Keratinocyte (primary cell): ENCODE results near the gene ZSWIM9. TPM values are rescaled to one million over a fixed set of nuclear protein-coding genes. Genes with fewer than 3 reads are reported as not detected.

Source experiments
- DNase-seq: peaks from one replicate; pipeline ENCODE4 v3.0.0-alpha.2; 2011; ENCODE audit warnings: low read depth, missing footprints, low spot score
- FAIRE-seq: peaks from 2 replicates; lab custom pipeline; 2011; peaks lifted over from hg19 to GRCh38; lab: Jason Lieb, UNC
- H2AFZ ChIP-seq: 2 replicates; pipeline ENCODE4 v1.6.0; 2012; ENCODE audit warnings: low read length, control low read depth, inconsistent platforms; ENCODE audit not compliant: control insufficient read depth
- H3K27ac ChIP-seq: 2 replicates; pipeline ENCODE4 v1.5.1; 2011; ENCODE audit warnings: low read length; ENCODE audit not compliant: control insufficient read depth, insufficient read depth
- H3K27me3 ChIP-seq: 3 replicates; pipeline ENCODE4 v1.6.0; 2011; ENCODE audit warnings: low read length; ENCODE audit not compliant: control insufficient read depth, insufficient read depth; ENCODE audit errors: extremely low read depth
- H3K36me3 ChIP-seq, 2 experiments: 2 replicates in 1 of 2; 3 replicates in 1 of 2; pipeline ENCODE4 v1.5.1; 2011; ENCODE audit warnings: low read length in 2 of 2, mild to moderate bottlenecking in 1 of 2; ENCODE audit not compliant: control insufficient read depth in 2 of 2, insufficient read depth in 2 of 2; ENCODE audit errors: extremely low read depth in 1 of 2
- H3K4me1 ChIP-seq: 3 replicates; pipeline ENCODE4 v1.5.1; 2011; ENCODE audit warnings: low read length; ENCODE audit not compliant: control insufficient read depth, insufficient read depth; ENCODE audit errors: extremely low read depth
- H3K4me2 ChIP-seq: 3 replicates; pipeline ENCODE4 v1.6.0; 2011; ENCODE audit warnings: low read depth, low read length; ENCODE audit not compliant: control insufficient read depth, insufficient read depth; ENCODE audit errors: extremely low read depth
- H3K4me3 ChIP-seq, 3 experiments: fragments of 200-600 bp in 1 of 3; sonication (generic) in 1 of 3; 2 replicates in 2 of 3; 3 replicates in 1 of 3; pipeline ENCODE4 v1.5.1; 2011 to 2016; ENCODE audit warnings: low read length in 3 of 3, mild to moderate bottlenecking in 3 of 3, control low read depth in 2 of 3, inconsistent platforms in 1 of 3, low read depth in 1 of 3, mixed read lengths in 1 of 3, mixed run types in 1 of 3, moderate library complexity in 1 of 3; ENCODE audit not compliant: control insufficient read depth in 2 of 3, insufficient read depth in 2 of 3; ENCODE audit errors: extremely low read depth in 1 of 3
- H3K79me2 ChIP-seq: 2 replicates; pipeline ENCODE4 v1.6.0; 2012; ENCODE audit warnings: low read length; ENCODE audit not compliant: control insufficient read depth, insufficient read depth
- H3K9ac ChIP-seq: 3 replicates; pipeline ENCODE4 v1.6.0; 2011; ENCODE audit warnings: low read length; ENCODE audit not compliant: control insufficient read depth, insufficient read depth; ENCODE audit errors: extremely low read depth
- H3K9me1 ChIP-seq: 3 replicates; pipeline ENCODE4 v1.6.0; 2011; ENCODE audit warnings: low read length; ENCODE audit not compliant: control insufficient read depth, insufficient read depth; ENCODE audit errors: extremely low read depth
- H3K9me3 ChIP-seq: 2 replicates; pipeline ENCODE4 v1.5.1; 2012; ENCODE audit warnings: low read depth, low read length; ENCODE audit not compliant: control insufficient read depth
- H4K20me1 ChIP-seq: 3 replicates; pipeline ENCODE4 v1.6.0; 2011; ENCODE audit warnings: low read length; ENCODE audit not compliant: control insufficient read depth, insufficient read depth; ENCODE audit errors: extremely low read depth
- CTCF ChIP-seq, 3 experiments: IDR thresholded peaks in 1 of 3; conservative IDR thresholded peaks in 1 of 3; optimal IDR thresholded peaks in 1 of 3; 2 replicates in 2 of 3; 3 replicates in 1 of 3; pipeline versions ENCODE3 to v1.5.1; 2011; ENCODE audit warnings: low read length in 3 of 3, mild to moderate bottlenecking in 3 of 3, moderate library complexity in 2 of 3, control low read depth in 1 of 3, inconsistent platforms in 1 of 3; ENCODE audit not compliant: insufficient read depth in 2 of 3; ENCODE audit errors: extremely low read depth in 1 of 3
- EZH2 ChIP-seq: IDR thresholded peaks from one replicate; pipeline ENCODE4 v1.6.1; 2012; ENCODE audit warnings: inconsistent platforms, mild to moderate bottlenecking, low read length, moderate library complexity
- dilution Hi-C: fragments of 300-500 bp; cut with MboI; formaldehyde crosslinking; loops from one replicate; pipeline ENCODE4 v1.7.0; 2020; ENCODE audit warnings: low sequenced_read_pairs; ENCODE audit not compliant: extremely low pct_ligation_motif_present
- polyA plus RNA-seq, 5 experiments: library from polyadenylated mRNA; depleted of rRNA in 3 of 5; stranded (reverse) in 3 of 5; stranded (forward) in 1 of 5; unstranded in 1 of 5; fragments of >200 nt; gene quantifications; 1 replicate in 1 of 5; 2 replicates in 3 of 5; 3 replicates in 1 of 5; pipeline versions ENCODE4 v1.2.1 to v1.2.3, GENCODE V29; 2011 to 2012; ENCODE audit warnings: missing spikeins in 2 of 5, low read depth in 1 of 5, low replicate concordance in 1 of 5

ZSWIM9 gene
- polyA plus RNA-seq, 1 donor (not counting 4 experiments of a cell fraction or from before 2014, with no cell fraction given), result 0.46 TPM

GRCh38 chr19:48148576-48148975 lies 21.9 kb upstream of the ZSWIM9 start:
- Histone ChIP-seq H3K4me2 (no peak overlapping the region), H3K36me3 (peaks cover 0 to 11% of the 10 kb centered on the region in 2 experiments), H2AFZ (no peak overlapping the region), H3K4me3 (no peak overlapping the region), H3K9me3 (no peaks in the 10 kb centered on the region), H3K9me1 (no peaks in the 10 kb centered on the region), H3K27me3 (no peaks in the 10 kb centered on the region), H3K9ac (no peak overlapping the region), H3K27ac (no peak overlapping the region), H3K4me1 (no peaks in the 10 kb centered on the region), H4K20me1 (no peaks in the 10 kb centered on the region), H3K79me2 (no peaks in the 10 kb centered on the region)
- FAIRE-seq (no peak), DNase-seq (no peak)
- dilution Hi-C loops, result no loop called here
- TF ChIP-seq CTCF (optimal IDR thresholded peaks at IDR 0.05 in 1 of 3, IDR thresholded peaks at IDR 0.05 in 1 of 3, conservative IDR thresholded peaks at IDR 0.05 in 1 of 3; ENCODE audit: extremely low read depth in 1 of 3, insufficient read depth in 2 of 3, low read length in 3 of 3), result no peak
- TF ChIP-seq EZH2, result no peak

DNA sequence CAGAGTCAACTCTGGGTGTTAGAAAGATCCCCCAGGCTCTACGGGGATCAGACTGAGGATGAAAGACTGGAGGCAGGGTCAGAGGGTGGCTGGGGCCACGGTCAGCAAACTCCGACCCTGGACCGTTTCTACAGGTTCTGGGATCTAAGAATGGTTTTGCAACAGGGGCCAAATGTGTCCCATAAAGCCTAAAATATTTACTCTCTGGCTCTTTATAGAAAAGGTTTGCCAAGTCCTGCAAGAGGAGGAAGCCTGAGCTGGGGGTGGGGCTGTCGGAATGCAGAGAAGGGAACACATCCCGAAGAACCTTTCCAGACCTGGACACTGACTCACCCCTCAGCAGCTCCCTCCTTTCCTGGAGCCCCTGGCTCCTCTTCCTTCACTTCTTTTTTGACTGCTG lies 21.1 kb upstream of the ZSWIM9 start:
- H3K4me3 ChIP-seq, result no peak overlapping the region
- H4K20me1 ChIP-seq, result no peaks in the 10 kb centered on the region
- no peak for TF ChIP-seq EZH2
- TF ChIP-seq CTCF (optimal IDR thresholded peaks at IDR 0.05 in 1 of 3, IDR thresholded peaks at IDR 0.05 in 1 of 3, conservative IDR thresholded peaks at IDR 0.05 in 1 of 3; ENCODE audit: extremely low read depth in 1 of 3, insufficient read depth in 2 of 3, low read length in 3 of 3), result no peak
- no peaks in the 10 kb centered on the region for H3K4me1 ChIP-seq
- H3K9me1 ChIP-seq, result no peaks in the 10 kb centered on the region
- no peak for FAIRE-seq
- no peaks in the 10 kb centered on the region for H3K27me3 ChIP-seq
- no peaks in the 10 kb centered on the region for H3K9me3 ChIP-seq
- no peaks in the 10 kb centered on the region for H3K79me2 ChIP-seq
- no peak overlapping the region for H3K4me2 ChIP-seq
- H3K9ac ChIP-seq, result no peak overlapping the region
- no peak overlapping the region for H2AFZ ChIP-seq
- H3K36me3 ChIP-seq, result peaks cover 2 to 11% of the 10 kb centered on the region in 2 experiments
- DNase-seq, result no peak
- H3K27ac ChIP-seq, result no peak overlapping the region
- dilution Hi-C loops, result no loop called here
